HepG2 (cell line): ENCODE data around the gene DNALI1. TPM values are rescaled to one million over a fixed set of nuclear protein-coding genes. Genes with fewer than 3 reads are reported as not detected.

Source experiments
- GATAD1 ChIP-seq: IDR thresholded peaks from 2 replicates; pipeline ENCODE4 v1.6.1; 2016; ENCODE audit warnings: missing genetic modification reagents, missing compliant biosample characterization
- JUN ChIP-seq: sonication (generic); formaldehyde crosslinking; IDR thresholded peaks from 2 replicates; pipeline ENCODE4 v1.4.0; 2020; ENCODE audit warnings: mild to moderate bottlenecking, missing genetic modification reagents
- KDM4B ChIP-seq: sonication (generic); formaldehyde crosslinking; IDR thresholded peaks from 2 replicates; pipeline ENCODE4 v1.4.0; 2020; ENCODE audit warnings: missing genetic modification reagents
- MAX ChIP-seq: IDR thresholded peaks from 2 replicates; pipeline ENCODE4 v1.6.1; 2012; ENCODE audit warnings: inconsistent platforms
- MXD3 ChIP-seq: IDR thresholded peaks from 2 replicates; pipeline ENCODE4 v1.6.1; 2016; ENCODE audit warnings: mild to moderate bottlenecking, missing biosample characterization, missing genetic modification reagents
- PRDM15 ChIP-seq: sonication (generic); formaldehyde crosslinking; IDR thresholded peaks from 2 replicates; pipeline ENCODE4 v1.4.0; 2020; ENCODE audit warnings: missing genetic modification reagents
- RAD21 ChIP-seq: fragments of 450-650 bp; formaldehyde crosslinking; IDR thresholded peaks from 2 replicates; pipeline ENCODE4 v1.5.0; 2020; ENCODE audit warnings: mild to moderate bottlenecking
- SMAD9 ChIP-seq: sonication (generic); formaldehyde crosslinking; IDR thresholded peaks from 2 replicates; pipeline ENCODE4 v1.5.1; 2020; ENCODE audit warnings: mild to moderate bottlenecking, missing genetic modification reagents
- TFAP4 ChIP-seq: sonication (generic); IDR thresholded peaks from 2 replicates; pipeline ENCODE4 v1.6.1; 2016; ENCODE audit warnings: low read depth, borderline replicate concordance
- TSC22D2 ChIP-seq: sonication (generic); formaldehyde crosslinking; IDR thresholded peaks from 2 replicates; pipeline ENCODE4 v1.5.1; 2020; ENCODE audit warnings: missing genetic modification reagents, mild to moderate bottlenecking, borderline replicate concordance
- ZBTB20 ChIP-seq: sonication (generic); formaldehyde crosslinking; IDR thresholded peaks from 2 replicates; pipeline ENCODE4 v1.8.1; 2023; ENCODE audit warnings: missing genetic modification reagents, low read depth, mild to moderate bottlenecking, borderline replicate concordance
- ZFP62 ChIP-seq: sonication (generic); formaldehyde crosslinking; IDR thresholded peaks from 2 replicates; pipeline ENCODE4 v1.4.0; 2020; ENCODE audit warnings: missing genetic modification reagents
- ZFX ChIP-seq: sonication (generic); formaldehyde crosslinking; IDR thresholded peaks from 2 replicates; pipeline ENCODE4 v1.4.0; 2020; ENCODE audit warnings: mild to moderate bottlenecking, low read depth, missing genetic modification reagents, moderate library complexity
- ZNF678 ChIP-seq: sonication (generic); formaldehyde crosslinking; IDR thresholded peaks from 2 replicates; pipeline ENCODE4 v1.4.0; 2020; ENCODE audit warnings: mild to moderate bottlenecking, missing genetic modification reagents
- ZNF691 ChIP-seq: sonication (generic); formaldehyde crosslinking; IDR thresholded peaks from 2 replicates; pipeline ENCODE4 v1.4.0; 2020; ENCODE audit warnings: missing genetic modification reagents, low read depth, mild to moderate bottlenecking, borderline replicate concordance
- polyA plus RNA-seq, 8 experiments: library from polyadenylated mRNA; depleted of rRNA in 3 of 8; stranded (reverse) in 7 of 8; unstranded in 1 of 8; fragments of >200 nt; fragmentation: Illumina TruSeq in 4 of 8; extraction: Trizol in 4 of 8; gene quantifications; 2 replicates each; pipeline versions ENCODE4 v1.2.1 to v1.2.3, GENCODE V29; 2011 to 2016; ENCODE audit warnings: low read depth in 4 of 8, missing spikeins in 1 of 8, mixed read lengths in 1 of 8; ENCODE audit not compliant: insufficient read depth in 1 of 8
- total RNA-seq, 5 experiments: library from RNA; depleted of rRNA; stranded (reverse); fragments of >200 nt; fragmentation: Illumina TruSeq; extraction: Trizol; gene quantifications; 2 replicates each; pipeline ENCODE4 v1.2.3, GENCODE V29; 2016; ENCODE audit warnings: low read depth in 1 of 5

Gene DNALI1
- total and polyA plus RNA-seq, 2 of the 13 experiments (the other 11 are each of a cell fraction or from before 2014, with no cell fraction given): 0.42 to 0.70 TPM

- peak; percentile 86 for TF ChIP-seq MXD3
- TF ChIP-seq ZFP62 (CRISPR knock-in tag): no peak
- peak; percentile 83; the same call in 1 of the 2 replicates for TF ChIP-seq KDM4B (CRISPR knock-in tag)
- TF ChIP-seq TFAP4: no peak
- TF ChIP-seq ZNF678 (CRISPR knock-in tag): no peak
- peak; percentile 37; the same call in 1 of the 2 replicates for TF ChIP-seq GATAD1 (CRISPR knock-in tag)
- TF ChIP-seq RAD21: peak; percentile 74
- 0 out of 2 replicates have a peak, but pooled peaks have one; percentile 43 for TF ChIP-seq ZBTB20 (CRISPR knock-in tag)
- TF ChIP-seq ZNF691: peak; percentile 59; the same call in 1 of the 2 replicates
- peak; percentile 65; the same call in 1 of the 2 replicates for TF ChIP-seq PRDM15 (CRISPR knock-in tag)
- 0 out of 2 replicates have a peak, but pooled peaks have one; percentile 76 for TF ChIP-seq TSC22D2 (CRISPR knock-in tag)
- TF ChIP-seq SMAD9 (CRISPR knock-in tag): no peak
- peak; percentile 94 for TF ChIP-seq MAX
- TF ChIP-seq ZFX (CRISPR knock-in tag): peak; percentile 76
- peak; percentile 61; the same call in 1 of the 2 replicates for TF ChIP-seq JUN (CRISPR knock-in tag)
Measured at GRCh38 chr1:37514350-37515184, 42.2 kb upstream of the DNALI1 start, which contains the start of gene MEAF6 (continued).
